Measurements from ENCODE around the gene FAM209B.
"Not testable (repeated sequence)": the region's sequence is repeated elsewhere in the genome, so short reads cannot be mapped to it uniquely, and the experiment has no call there.

The FAM209B gene

GRCh38 chr20:56532946-56533345 lies at the start of gene FAM209B:
FAM209B (plus strand) TSS chr20:56533246; CDS start chr20:56533342, 96 bp downstream.
- DNase-seq = not testable (repeated sequence)

GRCh38 chr20:56483970-56484369 lies 49.1 kb upstream of the FAM209B start:
- peak; percentile 82 for DNase-seq

GRCh38 chr20:56487216-56487615 lies 45.8 kb upstream of the FAM209B start:
- DNase-seq = peak; percentile 19

- peak; percentile 38 for DNase-seq
These were observed 44.5 kb upstream of the FAM209B start for GRCh38 chr20:56488566-56488965.

GRCh38 chr20:56501116-56501515 lies 31.9 kb upstream of the FAM209B start:
- no peak for DNase-seq

- no peak for DNase-seq
These were observed 29.1 kb upstream of the FAM209B start for GRCh38 chr20:56503916-56504315.

- peak; percentile 52 for DNase-seq
These were observed 28.6 kb upstream of the FAM209B start for GRCh38 chr20:56504373-56505005.

- peak; percentile 26 for DNase-seq
These were observed 26.9 kb upstream of the FAM209B start for GRCh38 chr20:56506103-56506502.

GRCh38 chr20:56511926-56512325 lies 21.1 kb upstream of the FAM209B start:
- no peak for DNase-seq

GRCh38 chr20:56513161-56514150 lies 19.6 kb upstream of the FAM209B start:
- DNase-seq = no peak

- DNase-seq = no peak
These were observed 16.4 kb upstream of the FAM209B start for GRCh38 chr20:56516631-56517030.

- no peak for DNase-seq
These were observed 15.8 kb upstream of the FAM209B start for GRCh38 chr20:56517211-56517610.

- no peak for DNase-seq
These were observed 15.4 kb upstream of the FAM209B start for GRCh38 chr20:56517641-56518040.

- no peak for DNase-seq
These were observed 14.9 kb upstream of the FAM209B start for GRCh38 chr20:56518126-56518525.

GRCh38 chr20:56518721-56519398 lies 14.2 kb upstream of the FAM209B start:
- DNase-seq = peak; percentile 13

- DNase-seq = no peak
These were observed 13.5 kb upstream of the FAM209B start for GRCh38 chr20:56519551-56519950.

- DNase-seq = no peak
These were observed 12.9 kb upstream of the FAM209B start for GRCh38 chr20:56520180-56520579.

- DNase-seq = not testable (repeated sequence)
These were observed 12.2 kb upstream of the FAM209B start for GRCh38 chr20:56520746-56521354.

GRCh38 chr20:56522311-56522710 lies 10.7 kb upstream of the FAM209B start:
- no peak for DNase-seq

GRCh38 chr20:56524444-56524843 lies 8.6 kb upstream of the FAM209B start, which contains the start of gene FAM209A:
FAM209A (plus strand) TSS chr20:56524744; CDS start chr20:56524809, 65 bp downstream.
- DNase-seq = not testable (repeated sequence)

GRCh38 chr20:56527521-56527920 lies 5.5 kb upstream of the FAM209B start:
- DNase-seq = no peak

- no peak for DNase-seq
These were observed 5.0 kb downstream of the FAM209B start for GRCh38 chr20:56537997-56538396.

- no peak for DNase-seq
These were observed 7.4 kb downstream of the FAM209B start for GRCh38 chr20:56540415-56540814.
